HL-60/S4 treated with retinoic acid at 250 ng/mL for 4 days and 3 days (cell line): ENCODE data around the gene AHNAK.
"Not testable (repeated sequence)": the region's sequence is repeated elsewhere in the genome, so short reads cannot be mapped to it uniquely, and the experiment has no call there.

Source experiments
- in situ Hi-C: fragments of 300-500 bp; cut with MboI; formaldehyde crosslinking; loops from 2 replicates; pipeline ENCODE4 v1.7.0; 2022; ENCODE audit warnings: low sequenced_read_pairs

AHNAK gene

GRCh38 chr11:62471603-62472002, 75.0 kb downstream of the AHNAK start:
- in situ Hi-C loops = no loop called here

DNA sequence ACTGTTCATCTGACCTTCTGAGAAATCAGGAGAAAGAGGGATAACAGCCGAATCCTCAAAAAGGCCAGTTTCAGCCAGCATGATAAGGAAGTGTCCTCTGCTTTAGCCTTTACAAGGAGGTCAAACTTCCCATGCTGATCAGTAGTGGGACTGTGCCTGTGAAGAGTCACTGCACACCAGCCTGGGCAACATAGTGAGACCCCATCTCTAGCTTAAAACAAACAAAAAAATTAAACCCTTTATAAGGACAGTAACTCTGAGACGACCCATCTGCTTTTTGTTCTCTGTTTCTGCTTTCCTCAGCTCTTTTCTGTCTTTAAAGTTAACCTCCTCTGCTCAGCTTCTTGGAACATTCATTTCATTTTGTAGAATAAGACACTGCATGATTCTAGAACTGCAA, 78.0 kb downstream of the AHNAK start:
- in situ Hi-C loops = no loop called here

GRCh38 chr11:62466444-62466843, 80.2 kb downstream of the AHNAK start:
- in situ Hi-C loops = no loop called here

GRCh38 chr11:62464655-62465054, 82.0 kb downstream of the AHNAK start:
- in situ Hi-C loops = no loop called here

DNA sequence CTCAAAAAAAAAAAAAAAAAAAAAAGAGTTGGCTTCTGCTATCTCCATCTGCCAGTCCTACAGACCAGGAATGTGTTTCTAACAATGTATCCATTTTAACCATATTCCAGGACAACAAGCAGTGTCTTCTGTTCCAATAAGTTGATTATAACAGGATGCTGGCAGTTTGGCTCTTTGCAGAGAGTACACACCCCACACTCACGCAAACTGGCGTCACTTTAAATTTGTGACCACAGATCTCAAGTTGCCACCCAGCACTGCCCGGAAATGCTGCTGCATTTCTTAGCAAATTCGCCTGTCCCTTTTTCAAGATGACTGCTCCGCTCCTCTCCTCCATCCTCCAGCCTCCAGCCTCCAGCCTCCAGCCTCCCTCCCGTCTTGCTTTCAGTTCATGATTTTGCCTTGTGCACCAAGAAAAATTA, 83.5 kb downstream of the AHNAK start:
- in situ Hi-C loops = no loop called here

DNA sequence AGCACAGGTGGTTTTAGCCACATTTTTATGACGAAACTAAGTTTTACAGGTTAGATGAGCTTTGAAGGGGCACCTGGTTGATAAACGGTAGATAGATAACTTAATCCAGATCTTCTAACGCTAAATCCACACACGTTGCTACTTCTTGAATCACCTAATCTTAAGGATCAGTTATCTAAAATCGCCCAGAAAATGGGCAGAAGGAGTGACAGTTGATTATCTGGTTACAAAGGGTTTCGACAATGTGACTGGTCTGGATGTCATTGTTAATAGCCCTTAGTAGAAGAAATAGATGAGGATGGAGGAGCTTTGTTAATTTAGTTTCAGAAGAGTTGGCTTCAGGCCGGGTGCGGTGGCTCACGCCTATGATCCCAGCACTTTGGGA, 84.1 kb downstream of the AHNAK start:
- in situ Hi-C loops = no loop called here

GRCh38 chr11:62461740-62462507, 84.7 kb downstream of the AHNAK start:
- in situ Hi-C loops = no loop called here

- in situ Hi-C loops = no loop called here
Observed at GRCh38 chr11:62459080-62459479, 87.5 kb downstream of the AHNAK start.

- in situ Hi-C loops = no loop called here
Observed at GRCh38 chr11:62458212-62459002, 88.2 kb downstream of the AHNAK start.

GRCh38 chr11:62457478-62457877, 89.1 kb downstream of the AHNAK start:
- in situ Hi-C loops = no loop called here

GRCh38 chr11:62456630-62457029, 90.0 kb downstream of the AHNAK start:
- in situ Hi-C loops = no loop called here

- in situ Hi-C loops = no loop called here
Observed at GRCh38 chr11:62452839-62453468, 93.7 kb downstream of the AHNAK start.

- in situ Hi-C loops = no loop called here
Observed at GRCh38 chr11:62452261-62452660, 94.3 kb downstream of the AHNAK start.

- in situ Hi-C loops = no loop called here
Observed at GRCh38 chr11:62451241-62451621, 95.4 kb downstream of the AHNAK start.

DNA sequence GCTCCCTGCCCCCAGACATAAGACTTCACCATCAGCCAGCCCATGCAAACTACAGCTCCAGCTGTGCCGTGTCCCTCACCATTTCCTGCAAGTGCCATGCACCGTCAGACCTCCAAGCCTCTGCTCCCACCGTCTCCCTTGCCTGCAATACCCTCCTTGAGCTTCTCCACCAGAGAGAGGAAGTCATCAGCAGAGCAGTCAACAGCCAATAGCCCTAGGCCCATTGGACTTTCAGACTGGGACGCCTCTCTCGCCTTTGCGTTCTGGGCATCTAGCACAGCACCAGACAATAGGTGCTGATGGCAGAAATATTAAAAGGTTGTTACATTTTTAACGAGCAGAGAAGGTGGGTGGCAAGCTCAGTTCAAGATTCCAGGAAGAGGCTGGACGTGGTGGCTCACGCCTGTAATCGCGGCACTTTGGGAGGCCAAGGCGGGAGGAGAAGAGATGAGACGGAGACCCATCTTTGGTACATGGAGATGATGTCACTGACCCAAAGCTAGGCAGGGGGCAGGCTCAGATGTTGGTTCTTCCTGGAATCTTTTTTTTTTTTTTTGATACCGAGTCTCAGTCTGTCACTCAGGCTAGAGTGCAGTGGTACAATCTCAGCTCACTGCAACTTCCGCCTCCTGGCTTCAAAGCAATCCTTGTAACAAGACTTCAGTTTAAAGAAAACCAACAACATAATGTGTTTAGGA, 95.9 kb downstream of the AHNAK start:
- in situ Hi-C loops = no loop called here

DNA sequence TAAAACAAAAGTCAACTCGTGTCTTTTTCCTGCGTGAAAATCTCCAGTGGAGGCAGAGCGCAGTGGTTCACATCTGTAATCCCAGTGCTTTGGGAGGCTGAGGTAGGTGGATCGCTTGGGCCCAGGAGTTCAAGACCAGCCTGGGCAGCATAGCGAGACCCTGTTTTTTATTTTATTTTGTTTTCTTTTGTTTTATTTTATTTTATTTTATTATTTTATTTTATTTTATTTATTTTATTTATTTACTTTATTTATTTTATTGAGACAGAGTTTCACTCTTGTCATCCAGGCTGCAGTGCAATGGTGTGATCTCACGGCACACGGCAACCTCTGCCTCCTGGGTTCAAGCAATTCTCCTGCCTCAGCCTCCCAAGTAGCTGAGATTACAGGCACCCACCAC, 96.7 kb downstream of the AHNAK start:
- in situ Hi-C loops = not testable (repeated sequence)

- in situ Hi-C loops = no loop called here
Observed at GRCh38 chr11:62449451-62449851, 97.2 kb downstream of the AHNAK start.

GRCh38 chr11:62446091-62446490, 100.5 kb downstream of the AHNAK start:
- in situ Hi-C loops = no loop called here

GRCh38 chr11:62445314-62445740, 101.3 kb downstream of the AHNAK start:
- in situ Hi-C loops = no loop called here

DNA sequence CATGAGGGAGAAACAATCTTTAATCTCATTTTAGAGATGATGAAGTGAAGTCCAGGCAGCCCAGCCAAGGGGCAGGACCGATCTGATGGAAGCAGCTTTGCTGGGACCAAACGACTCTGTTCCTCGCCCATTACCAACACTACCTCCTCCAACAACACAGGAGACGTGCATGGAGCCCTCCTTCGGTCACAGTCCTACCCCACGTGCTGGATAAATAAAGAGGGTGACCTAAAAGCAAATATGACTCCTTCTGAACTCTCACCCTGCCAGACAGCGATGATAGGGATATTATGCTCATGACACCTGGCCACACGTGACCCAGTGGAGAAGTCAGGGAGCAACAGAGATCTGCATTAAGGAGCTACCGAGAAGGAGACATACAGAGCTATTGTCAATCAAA, 101.8 kb downstream of the AHNAK start:
- in situ Hi-C loops = no loop called here

DNA sequence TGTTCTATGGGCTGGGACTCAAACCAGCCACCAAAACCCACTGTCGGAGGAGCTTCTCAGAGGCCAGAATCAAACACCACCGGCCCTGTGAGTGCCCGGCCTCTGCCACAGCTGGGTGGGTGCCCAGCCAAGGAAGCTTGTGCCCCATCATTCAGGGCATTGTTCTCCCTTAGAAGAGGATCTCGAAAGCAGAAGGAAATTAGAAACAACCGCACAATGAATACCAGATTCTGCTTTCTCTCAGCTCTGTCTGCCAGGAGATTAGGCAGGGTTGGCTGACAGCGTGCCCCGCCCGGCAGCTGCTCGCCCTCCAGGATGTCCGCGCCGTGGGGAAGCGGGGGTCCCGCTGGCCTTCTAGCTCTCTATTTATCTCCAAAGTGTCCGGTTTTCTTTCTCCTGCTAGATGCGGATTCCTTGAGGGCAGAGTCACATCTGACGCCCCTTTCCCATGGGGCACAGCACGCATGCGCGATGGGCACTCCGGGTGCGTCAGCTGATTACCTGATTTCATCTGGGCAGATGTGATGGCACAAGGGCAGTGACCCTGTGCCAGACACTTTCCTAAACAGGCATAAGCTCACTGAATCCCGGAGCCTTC, 102.3 kb downstream of the AHNAK start:
- in situ Hi-C loops = no loop called here
